Suprapubic skin (tissue), 4 donors: ENCODE data around the gene NPIPA1.
"Not testable (repeated sequence)": the region's sequence is repeated elsewhere in the genome, so short reads cannot be mapped to it uniquely, and the experiment has no call there.

ENCODE experiments used
- EP300 ChIP-seq: sonication (generic); formaldehyde crosslinking; IDR thresholded peaks from one replicate; pipeline ENCODE4 v1.6.1; 2017; ENCODE audit warnings: antibody characterized with exemption
- POLR2A ChIP-seq, 2 donors: fragments of 450-650 bp; IDR thresholded peaks; one replicate each; pipeline ENCODE4 v1.6.1; 2017; ENCODE audit warnings: antibody characterized with exemption in 2 of 2, mild to moderate bottlenecking in 2 of 2, moderate library complexity in 2 of 2
- POLR2AphosphoS5 ChIP-seq, 3 donors: sonication (generic); formaldehyde crosslinking; IDR thresholded peaks; one replicate each; pipeline ENCODE4 v1.6.1; 2017; ENCODE audit warnings: antibody characterized with exemption in 3 of 3
- TF ChIP-seq, protein P1 (sequence below), 2 donors: fragments of 200-600 bp in 1 of 2; fragments of 450-650 bp in 1 of 2; sonication (generic) in 1 of 2; IDR thresholded peaks; one replicate each; pipeline ENCODE4 v1.5.1; 2016 to 2019; ENCODE audit warnings: antibody characterized with exemption in 2 of 2, mild to moderate bottlenecking in 1 of 2, moderate library complexity in 1 of 2

DNA sequence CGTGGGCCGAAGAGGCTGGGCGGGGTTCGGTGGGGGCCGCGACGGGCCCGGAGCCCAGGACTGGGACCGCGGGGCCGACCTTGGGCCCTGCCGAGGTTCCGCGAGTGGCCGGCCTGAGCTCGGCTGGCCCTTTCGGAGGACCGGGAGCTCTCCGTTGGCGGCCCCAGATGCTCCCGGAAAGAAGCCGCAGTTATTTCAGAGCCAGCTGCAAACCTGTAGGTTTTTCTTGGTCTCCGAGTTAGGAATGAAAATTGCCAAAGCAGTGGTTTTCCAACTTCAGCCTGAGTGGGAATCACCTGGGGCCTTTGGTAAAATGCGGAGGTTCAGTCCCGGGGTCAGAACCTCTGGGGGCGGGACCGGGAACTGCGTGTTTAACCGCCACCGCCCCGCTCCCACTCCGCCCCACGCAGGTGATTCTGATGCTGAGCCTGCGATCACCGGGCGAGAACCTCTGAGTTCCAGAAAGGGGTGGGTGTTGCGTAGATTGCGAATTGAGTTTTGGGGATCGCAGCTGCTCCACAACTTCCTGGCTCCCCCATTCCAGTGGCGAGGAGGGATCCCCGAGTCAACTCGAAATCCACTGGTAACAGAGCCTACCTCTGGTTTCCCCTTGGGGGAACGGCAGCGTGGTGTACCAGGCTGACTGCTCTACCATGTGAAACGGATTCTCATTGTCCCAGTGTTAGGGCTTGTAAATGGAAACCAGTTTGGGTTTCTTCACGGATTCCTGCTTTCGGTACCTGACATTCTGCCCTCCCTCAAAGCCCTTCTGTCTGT, 38.4 kb downstream of the NPIPA1 start:
- TF ChIP-seq, protein P1, sequence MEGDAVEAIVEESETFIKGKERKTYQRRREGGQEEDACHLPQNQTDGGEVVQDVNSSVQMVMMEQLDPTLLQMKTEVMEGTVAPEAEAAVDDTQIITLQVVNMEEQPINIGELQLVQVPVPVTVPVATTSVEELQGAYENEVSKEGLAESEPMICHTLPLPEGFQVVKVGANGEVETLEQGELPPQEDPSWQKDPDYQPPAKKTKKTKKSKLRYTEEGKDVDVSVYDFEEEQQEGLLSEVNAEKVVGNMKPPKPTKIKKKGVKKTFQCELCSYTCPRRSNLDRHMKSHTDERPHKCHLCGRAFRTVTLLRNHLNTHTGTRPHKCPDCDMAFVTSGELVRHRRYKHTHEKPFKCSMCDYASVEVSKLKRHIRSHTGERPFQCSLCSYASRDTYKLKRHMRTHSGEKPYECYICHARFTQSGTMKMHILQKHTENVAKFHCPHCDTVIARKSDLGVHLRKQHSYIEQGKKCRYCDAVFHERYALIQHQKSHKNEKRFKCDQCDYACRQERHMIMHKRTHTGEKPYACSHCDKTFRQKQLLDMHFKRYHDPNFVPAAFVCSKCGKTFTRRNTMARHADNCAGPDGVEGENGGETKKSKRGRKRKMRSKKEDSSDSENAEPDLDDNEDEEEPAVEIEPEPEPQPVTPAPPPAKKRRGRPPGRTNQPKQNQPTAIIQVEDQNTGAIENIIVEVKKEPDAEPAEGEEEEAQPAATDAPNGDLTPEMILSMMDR (IDR thresholded peaks at IDR 0.05): not testable (repeated sequence)
- TF ChIP-seq POLR2AphosphoS5 (IDR thresholded peaks at IDR 0.05); POLR2A (IDR thresholded peaks at IDR 0.05); EP300: not testable (repeated sequence)
